Breast epithelium (tissue), 4 donors: ENCODE data around the gene ABCC4. TPM values are rescaled to one million over a fixed set of nuclear protein-coding genes. Genes with fewer than 3 reads are reported as not detected.
A peak's percentile ranks its signal among the peaks of the same experiment; 100 is the strongest.

Experiments
- DNase-seq, 2 donors: peaks; one replicate each; pipeline ENCODE4 v3.0.0-alpha.2; 2019; ENCODE audit warnings: low spot score in 2 of 2
- H3K27ac ChIP-seq, 2 donors: fragments of 200-600 bp; sonication (generic) in 1 of 2; one replicate each; pipeline ENCODE4 v1.5.1; 2016 to 2019; ENCODE audit warnings: mild to moderate bottlenecking in 1 of 2
- H3K27me3 ChIP-seq, 2 donors: fragments of 200-600 bp; sonication (generic) in 1 of 2; one replicate each; pipeline versions ENCODE4 v1.5.1 to v1.6.0; 2017 to 2019; ENCODE audit warnings: control low read depth in 1 of 2, mild to moderate bottlenecking in 1 of 2
- H3K36me3 ChIP-seq: fragments of 200-600 bp; one replicate; pipeline ENCODE4 v1.5.1; 2019
- H3K4me1 ChIP-seq, 2 donors: fragments of 200-600 bp; sonication (generic); one replicate each; pipeline ENCODE4 v1.5.1; 2016 to 2019; ENCODE audit warnings: control low read depth in 1 of 2
- H3K4me3 ChIP-seq, 3 donors: fragments of 200-600 bp; sonication (generic); 1 replicate in 2 of 3; 2 replicates in 1 of 3; pipeline ENCODE4 v1.5.1; 2016 to 2019; ENCODE audit warnings: mild to moderate bottlenecking in 3 of 3, moderate library complexity in 2 of 3
- H3K9me3 ChIP-seq, 2 donors: fragments of 200-600 bp; sonication (generic) in 1 of 2; one replicate each; pipeline ENCODE4 v1.5.1; 2016 to 2019; ENCODE audit warnings: control low read depth in 1 of 2
- CTCF ChIP-seq, 3 donors: fragments of 450-650 bp; IDR thresholded peaks; one replicate each; pipeline ENCODE4 v1.5.1; 2016 to 2017; ENCODE audit warnings: antibody characterized with exemption in 3 of 3, mild to moderate bottlenecking in 3 of 3, moderate library complexity in 3 of 3
- POLR2A ChIP-seq: fragments of 450-650 bp; IDR thresholded peaks from one replicate; pipeline ENCODE4 v1.6.1; 2016; ENCODE audit warnings: antibody characterized with exemption, mild to moderate bottlenecking, moderate library complexity
- POLR2AphosphoS5 ChIP-seq, 3 donors: sonication (generic); formaldehyde crosslinking; IDR thresholded peaks; one replicate each; pipeline ENCODE4 v1.6.1; 2017; ENCODE audit warnings: antibody characterized with exemption in 3 of 3
- intact Hi-C: fragments of 100-400 bp; cut with DNase I; formaldehyde crosslinking; loops from one replicate; pipeline ENCODE4 v1.15.1; 2023; ENCODE audit warnings: low total_unique reads
- total RNA-seq, 3 donors: library from RNA; depleted of rRNA; stranded (reverse); fragments of >200 nt; gene quantifications; one replicate each; pipeline ENCODE4 v1.1.0, GENCODE V29; 2016

The ABCC4 gene
- total RNA-seq, 3 donors from 2014 or later = 4.1 to 6.2 (median 4.5) TPM

- H3K27ac ChIP-seq = no peak overlapping the region
- H3K9me3 ChIP-seq = no peaks in the 10 kb centered on the region
- TF ChIP-seq POLR2A = no peak
- TF ChIP-seq POLR2AphosphoS5 (IDR thresholded peaks at IDR 0.05) = no peak
- TF ChIP-seq CTCF (IDR thresholded peaks at IDR 0.05) = no peak
- no peak for DNase-seq
- H3K27me3 ChIP-seq = peaks cover 0 to 20% of the 10 kb centered on the region in 2 donors
- intact Hi-C loops = no loop called here
- no peaks in the 10 kb centered on the region for H3K4me1 ChIP-seq
- H3K4me3 ChIP-seq = peak overlapping the region in 2 of 3 donors; percentile 21 to 39
- H3K36me3 ChIP-seq = no peaks in the 10 kb centered on the region
Measured at GRCh38 chr13:95003019-95003813, 298.0 kb downstream of the ABCC4 start.

GRCh38 chr13:95002126-95002525 lies 299.1 kb downstream of the ABCC4 start:
- H3K27ac ChIP-seq = no peak overlapping the region
- TF ChIP-seq POLR2AphosphoS5 (IDR thresholded peaks at IDR 0.05) = no peak
- no peak for TF ChIP-seq CTCF (IDR thresholded peaks at IDR 0.05)
- TF ChIP-seq POLR2A = no peak
- H3K36me3 ChIP-seq = no peaks in the 10 kb centered on the region
- intact Hi-C loops = no loop called here
- no peak overlapping the region for H3K4me3 ChIP-seq
- no peak for DNase-seq
- H3K4me1 ChIP-seq = no peaks in the 10 kb centered on the region
- H3K9me3 ChIP-seq = no peaks in the 10 kb centered on the region
- H3K27me3 ChIP-seq = peaks cover 0 to 20% of the 10 kb centered on the region in 2 donors

- no peaks in the 10 kb centered on the region for H3K4me1 ChIP-seq
- no peak overlapping the region for H3K4me3 ChIP-seq
- DNase-seq = no peak
- peaks cover 0 to 20% of the 10 kb centered on the region in 2 donors for H3K27me3 ChIP-seq
- no peak for TF ChIP-seq CTCF (IDR thresholded peaks at IDR 0.05)
- no peak for TF ChIP-seq POLR2A
- no peak for TF ChIP-seq POLR2AphosphoS5 (IDR thresholded peaks at IDR 0.05)
- H3K9me3 ChIP-seq = no peaks in the 10 kb centered on the region
- H3K27ac ChIP-seq = no peak overlapping the region
- intact Hi-C loops = no loop called here
- H3K36me3 ChIP-seq = no peaks in the 10 kb centered on the region
Measured at GRCh38 chr13:94999871-95000270, 301.4 kb downstream of the ABCC4 start.

- intact Hi-C loops = no loop called here
- Histone ChIP-seq H3K4me1 (no peaks in the 10 kb centered on the region), H3K36me3 (no peaks in the 10 kb centered on the region), H3K9me3 (no peaks in the 10 kb centered on the region), H3K4me3 (no peak overlapping the region), H3K27ac (no peak overlapping the region), H3K27me3 (peaks cover 0 to 8% of the 10 kb centered on the region in 2 donors)
- DNase-seq = no peak
- TF ChIP-seq CTCF (IDR thresholded peaks at IDR 0.05) (no peak), POLR2AphosphoS5 (IDR thresholded peaks at IDR 0.05) (no peak), POLR2A (no peak)
Measured at GRCh38 chr13:94997126-94997525, 304.1 kb downstream of the ABCC4 start.

GRCh38 chr13:94996445-94996844 lies 304.8 kb downstream of the ABCC4 start:
- peaks cover 0 to 3% of the 10 kb centered on the region in 2 donors for H3K27me3 ChIP-seq
- H3K4me1 ChIP-seq = no peaks in the 10 kb centered on the region
- H3K27ac ChIP-seq = no peak overlapping the region
- TF ChIP-seq CTCF (IDR thresholded peaks at IDR 0.05) (no peak), POLR2AphosphoS5 (IDR thresholded peaks at IDR 0.05) (no peak), POLR2A (no peak)
- H3K9me3 ChIP-seq = no peaks in the 10 kb centered on the region
- DNase-seq = no peak
- no peak overlapping the region for H3K4me3 ChIP-seq
- no peaks in the 10 kb centered on the region for H3K36me3 ChIP-seq
- intact Hi-C loops = no loop called here
